GM21825 (cell line): ENCODE results near the gene CFAP97D2.
"Not testable (repeated sequence)": the region's sequence is repeated elsewhere in the genome, so short reads cannot be mapped to it uniquely, and the experiment has no call there.

Source experiments
- ATAC-seq: cut with Tn5 transposase; IDR thresholded peaks from one replicate; pipeline ENCODE4 v1.9.1; 2021; ENCODE audit warnings: mild to moderate bottlenecking, moderate library complexity; ENCODE audit not compliant: unreplicated experiment

The CFAP97D2 gene

GRCh38 chr13:114194853-114195252, 15.8 kb downstream of the CFAP97D2 start:
- ATAC-seq: no peak

GRCh38 chr13:114196629-114197028, 17.6 kb downstream of the CFAP97D2 start:
- ATAC-seq: no peak

- ATAC-seq: no peak
These were observed 19.5 kb downstream of the CFAP97D2 start for GRCh38 chr13:114198556-114198955.

GRCh38 chr13:114199526-114199925, 20.5 kb downstream of the CFAP97D2 start:
- not testable (repeated sequence) for ATAC-seq

DNA sequence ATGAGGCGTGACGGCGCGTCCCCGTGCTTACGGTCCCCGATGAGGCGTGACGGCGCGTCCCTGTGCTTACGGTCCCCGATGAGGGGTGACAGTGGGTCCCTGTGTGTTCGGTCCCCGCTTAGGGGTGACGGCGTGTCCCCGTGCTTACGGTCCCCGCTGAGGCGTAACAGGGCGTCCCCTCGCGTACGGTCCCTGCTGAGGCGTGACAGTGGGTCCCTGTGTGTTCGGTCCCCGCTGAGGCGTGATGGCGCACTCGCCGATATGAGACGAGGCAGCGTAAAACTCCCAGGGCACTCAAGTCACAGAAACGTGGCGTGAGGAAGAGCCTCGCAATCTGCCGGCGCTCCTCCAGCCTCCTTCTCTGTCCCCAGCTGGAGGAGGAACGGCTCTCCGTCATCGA, 20.9 kb downstream of the CFAP97D2 start:
- ATAC-seq: no peak

GRCh38 chr13:114200399-114200911, 21.4 kb downstream of the CFAP97D2 start:
- ATAC-seq: no peak

- no peak for ATAC-seq
These were observed 23.5 kb downstream of the CFAP97D2 start for GRCh38 chr13:114202581-114202980.

GRCh38 chr13:114203536-114203935, 24.5 kb downstream of the CFAP97D2 start:
- no peak for ATAC-seq

DNA sequence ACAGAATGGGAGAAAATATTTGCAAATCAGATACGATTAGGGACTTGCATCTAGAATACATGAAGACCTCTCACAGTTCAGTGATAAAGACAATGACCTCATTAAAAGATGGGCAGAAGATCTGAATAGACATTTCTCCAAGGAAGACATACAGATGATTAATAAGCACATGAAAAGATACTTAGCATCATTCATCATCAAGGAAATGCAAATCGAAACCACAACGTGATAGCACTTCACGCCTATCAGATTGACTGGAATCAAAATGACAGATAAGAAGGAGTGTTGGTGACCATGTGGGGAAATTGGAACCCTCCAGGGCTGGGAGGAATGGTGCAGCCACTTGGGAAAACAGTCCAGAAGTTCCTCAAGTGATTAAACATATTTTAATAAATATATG, 25.8 kb downstream of the CFAP97D2 start:
- ATAC-seq: no peak

DNA sequence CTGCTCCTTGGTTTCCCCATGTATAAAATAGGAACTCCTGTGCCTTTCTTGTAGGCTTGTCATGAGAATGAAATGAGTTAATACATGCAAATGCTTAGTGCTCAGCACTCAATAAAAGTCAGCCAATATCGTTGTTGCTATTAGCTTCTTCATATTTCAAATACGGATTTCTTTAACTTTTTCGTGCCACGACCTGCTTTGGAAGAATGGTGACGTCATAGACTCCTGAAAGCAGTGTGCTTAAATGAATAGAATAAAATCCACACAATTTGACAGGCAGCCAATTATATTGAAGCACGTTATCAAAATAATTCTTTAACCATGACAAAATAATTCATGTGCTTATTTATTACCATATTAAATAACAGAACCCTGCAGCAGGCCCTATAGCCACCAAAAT, 29.1 kb downstream of the CFAP97D2 start:
- no peak for ATAC-seq

DNA sequence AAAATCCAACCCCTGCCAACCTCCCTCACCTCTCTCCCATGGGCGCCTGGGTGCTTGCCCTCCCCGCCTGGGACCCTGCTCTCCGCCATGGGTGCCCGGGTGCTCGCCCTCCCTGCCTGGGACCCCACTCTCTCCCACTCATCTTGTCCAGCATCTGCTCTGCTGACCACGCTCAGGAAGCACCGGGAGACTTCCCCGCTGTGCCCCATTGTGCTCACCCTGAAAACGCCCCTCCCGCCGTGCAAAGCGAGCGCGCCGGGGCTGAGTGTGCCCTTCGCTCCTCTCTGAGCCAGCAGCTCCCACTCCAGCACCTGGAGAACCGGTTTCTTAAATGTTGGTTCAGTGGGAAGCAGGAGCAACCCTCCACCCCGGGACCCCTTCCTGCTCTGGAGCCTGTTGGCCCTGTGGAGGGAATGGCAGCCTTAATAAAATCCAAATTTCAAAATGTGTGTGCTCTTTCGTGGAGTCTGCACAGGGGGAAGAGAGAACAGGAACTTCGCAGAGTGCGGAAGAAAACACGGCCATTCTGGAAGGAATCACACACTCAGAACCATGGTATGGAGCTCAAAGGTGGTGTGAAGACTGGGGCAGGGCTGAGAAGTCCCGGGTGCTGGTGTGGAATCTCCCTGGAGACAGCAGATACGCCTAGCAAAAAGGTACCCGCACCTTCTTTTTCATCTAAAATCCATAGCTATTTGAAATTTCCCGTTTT, 32.5 kb downstream of the CFAP97D2 start:
- ATAC-seq: no peak

DNA sequence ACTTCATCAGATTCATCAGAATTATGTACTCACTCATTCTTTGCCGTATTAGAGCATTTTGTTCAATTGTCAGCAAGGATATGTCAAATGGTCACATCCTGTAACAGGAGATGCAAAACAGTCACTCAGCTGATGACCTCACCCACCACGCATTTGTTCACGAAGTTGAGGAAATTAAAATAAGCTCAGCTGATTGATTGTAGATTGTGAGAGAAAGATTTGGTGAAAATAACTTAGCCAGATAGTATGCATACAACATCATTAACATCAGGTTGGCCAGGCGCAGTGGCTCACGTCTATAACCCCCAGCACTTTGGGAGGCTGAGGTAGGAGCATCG, 33.1 kb downstream of the CFAP97D2 start:
- ATAC-seq: no peak

DNA sequence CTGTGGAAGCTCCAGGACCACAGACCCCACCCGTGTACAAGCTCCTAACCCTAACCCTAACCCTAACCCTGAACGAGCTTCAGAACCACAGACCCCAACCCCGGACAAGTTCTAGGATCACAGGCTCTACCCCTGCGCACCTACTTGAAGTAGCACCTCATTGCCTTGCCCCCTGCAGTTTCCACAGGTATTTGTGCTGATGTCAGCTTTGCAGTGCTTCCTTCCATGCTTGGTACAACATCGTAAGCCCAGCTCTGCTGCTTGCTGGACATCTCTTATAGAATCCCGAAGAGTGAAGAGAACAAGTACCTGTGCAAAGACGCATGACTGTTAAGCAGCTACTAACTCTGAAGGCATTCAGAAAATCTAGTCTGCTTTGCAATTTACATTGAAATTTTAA, 34.9 kb downstream of the CFAP97D2 start:
- ATAC-seq: no peak

DNA sequence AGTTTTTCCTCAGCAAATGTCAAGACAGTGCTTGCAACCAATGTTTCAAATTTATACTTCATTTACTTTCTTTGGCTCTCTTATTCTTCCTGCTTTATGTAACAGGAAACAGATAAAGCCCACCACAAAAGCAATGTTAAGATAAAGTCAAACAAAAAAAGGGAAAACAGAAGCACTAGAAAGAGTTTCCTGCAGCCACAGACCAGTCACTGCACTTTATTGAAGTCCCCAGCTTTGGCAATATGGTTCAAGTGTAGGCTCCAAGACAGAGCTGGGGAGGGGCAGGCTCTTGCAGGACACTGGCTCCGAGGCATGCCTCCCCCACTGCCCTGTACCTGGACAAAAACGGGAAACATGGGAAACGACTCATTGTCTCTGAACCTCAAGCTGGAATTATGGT, 40.3 kb downstream of the CFAP97D2 start:
- ATAC-seq: no peak

DNA sequence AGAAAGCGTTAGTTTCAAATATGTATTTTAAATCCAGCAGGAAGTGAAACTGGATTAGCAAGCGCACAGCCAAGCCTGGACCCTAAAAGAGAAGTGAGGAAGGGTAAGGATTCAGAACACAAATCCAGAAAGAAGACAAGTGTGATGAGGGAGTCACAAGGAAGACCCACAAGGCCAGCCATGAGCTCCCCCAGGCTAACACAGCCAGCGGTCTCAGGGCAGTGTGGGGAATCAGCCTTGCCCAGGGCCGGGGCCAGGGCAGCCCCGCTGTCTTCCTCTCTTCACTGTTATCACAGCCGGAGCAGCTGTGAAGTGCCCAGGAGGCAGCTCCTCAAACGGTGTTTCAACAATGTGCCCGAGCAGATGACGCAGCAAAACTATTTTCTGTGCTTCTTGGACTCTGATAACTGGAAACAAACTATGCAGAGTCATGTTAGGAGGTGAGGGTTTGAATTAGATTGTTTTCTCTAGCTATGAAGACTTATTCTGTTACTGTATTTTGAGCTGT, 43.5 kb downstream of the CFAP97D2 start:
- ATAC-seq: no peak

DNA sequence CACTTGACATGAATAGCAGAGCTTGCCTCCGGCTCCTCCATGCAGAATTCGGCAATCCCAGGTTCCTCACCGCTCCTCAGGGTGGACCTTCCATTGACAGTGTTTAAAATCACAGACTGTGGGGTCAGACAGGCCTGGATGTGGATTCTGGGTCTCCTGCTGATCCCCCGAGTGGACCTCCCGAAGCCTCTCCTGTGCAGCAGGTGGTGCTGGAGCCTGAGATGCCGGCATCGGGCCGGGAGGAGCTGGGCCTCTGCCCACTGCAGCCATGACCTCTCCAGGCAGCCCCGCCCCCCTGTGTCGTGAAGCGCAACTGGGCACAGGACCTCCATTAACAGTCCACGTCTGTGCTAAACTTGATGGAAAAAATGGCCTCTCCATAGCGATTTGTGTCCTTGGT, 45.1 kb downstream of the CFAP97D2 start:
- ATAC-seq: no peak

GRCh38 chr13:114225610-114226009, 46.6 kb downstream of the CFAP97D2 start:
- no peak for ATAC-seq

- ATAC-seq: no peak
These were observed 47.0 kb downstream of the CFAP97D2 start for GRCh38 chr13:114226088-114226487.

DNA sequence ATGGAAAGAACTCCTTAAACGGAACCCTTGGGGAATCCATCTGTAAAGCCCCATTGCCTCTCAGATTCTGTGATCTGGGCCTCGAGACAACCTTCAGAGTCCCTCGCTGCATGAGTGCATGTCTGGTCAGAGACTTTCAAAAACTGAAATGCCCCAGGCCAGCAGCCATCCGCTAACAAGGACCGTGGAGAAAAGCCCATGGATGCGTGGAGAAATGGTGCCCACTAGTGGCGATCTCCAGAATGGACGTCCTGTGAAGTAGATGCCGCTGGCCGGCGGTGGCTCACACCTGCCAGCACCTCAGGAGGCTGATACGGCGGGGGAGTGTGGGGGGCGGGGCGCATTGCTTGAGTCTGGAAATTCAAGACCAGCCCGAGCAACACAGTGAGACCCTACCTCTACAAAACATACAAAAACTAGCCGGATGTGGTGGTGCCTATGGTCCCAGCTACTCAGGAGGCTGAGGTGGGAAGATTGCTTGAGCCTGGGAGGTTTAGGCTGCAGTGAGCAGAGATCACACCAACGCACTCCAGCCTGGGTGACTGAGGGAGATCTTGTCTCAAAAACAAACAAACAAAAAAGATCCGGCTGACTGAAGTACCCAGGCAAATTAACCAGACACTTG, 47.8 kb downstream of the CFAP97D2 start:
- no peak for ATAC-seq

DNA sequence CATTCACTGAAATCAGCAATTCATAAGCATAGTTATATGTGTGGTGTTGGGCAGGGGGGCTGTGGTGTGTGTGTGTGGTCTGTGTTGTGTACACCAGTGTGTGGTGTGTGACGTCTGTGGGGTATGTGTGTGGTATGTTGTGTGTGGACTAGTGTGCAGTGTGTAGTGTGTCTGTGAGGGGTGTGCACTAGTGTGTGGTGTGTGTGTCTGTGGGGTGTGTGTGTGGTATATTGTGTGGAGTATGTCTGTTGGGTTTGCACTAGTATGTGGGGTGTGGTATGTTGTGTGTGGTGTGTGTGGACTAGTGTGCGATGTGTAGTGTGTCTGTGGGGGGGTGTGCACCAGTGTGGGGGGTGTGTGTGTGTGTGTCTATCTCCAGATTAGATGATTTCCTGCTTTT, 48.5 kb downstream of the CFAP97D2 start:
- no peak for ATAC-seq

DNA sequence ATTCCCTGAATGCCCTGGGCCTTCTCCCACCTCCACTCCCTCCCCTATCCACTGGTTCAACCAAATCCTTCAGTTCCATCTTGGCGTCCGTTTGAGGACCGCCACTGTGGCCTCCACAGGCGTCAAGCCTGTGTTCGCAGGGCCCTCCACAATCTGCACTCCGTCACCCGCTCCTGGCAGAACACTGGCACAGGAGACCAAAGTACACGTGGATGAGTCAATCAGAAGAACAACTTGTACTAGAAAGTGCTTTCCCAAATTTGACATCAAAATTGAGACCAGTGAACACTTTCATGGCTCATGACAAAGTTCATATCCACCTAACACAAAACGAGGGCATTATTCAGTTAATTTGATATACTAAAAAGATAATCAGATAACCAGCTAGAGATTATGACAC, 49.1 kb downstream of the CFAP97D2 start:
- ATAC-seq: no peak

- ATAC-seq: no peak
These were observed 50.4 kb downstream of the CFAP97D2 start for GRCh38 chr13:114229506-114229905.
